Measurements from ENCODE around the gene TMEM120B.

The TMEM120B gene

GRCh38 chr12:121819212-121819949 is 106.8 kb downstream of the TMEM120B start:
- DNase-seq (ENCODE audit: low spot score), result no peak

- no peak for DNase-seq (ENCODE audit: low spot score)
Measured at GRCh38 chr12:121820056-121820455, 107.5 kb downstream of the TMEM120B start.

GRCh38 chr12:121822393-121823100 is 110.0 kb downstream of the TMEM120B start:
- DNase-seq (ENCODE audit: low spot score), result no peak

GRCh38 chr12:121823101-121823726 is 110.7 kb downstream of the TMEM120B start:
- DNase-seq (ENCODE audit: low spot score), result no peak

- DNase-seq (ENCODE audit: low spot score), result no peak
Measured at GRCh38 chr12:121823727-121824115, 111.2 kb downstream of the TMEM120B start.

- no peak for DNase-seq (ENCODE audit: low spot score)
Measured at GRCh38 chr12:121825041-121825523, 112.5 kb downstream of the TMEM120B start.

- DNase-seq (ENCODE audit: low spot score), result no peak
Measured at GRCh38 chr12:121826318-121827150, 114.0 kb downstream of the TMEM120B start.

GRCh38 chr12:121827351-121828099 is 115.0 kb downstream of the TMEM120B start:
- DNase-seq (ENCODE audit: low spot score), result no peak

- no peak for DNase-seq (ENCODE audit: low spot score)
Measured at GRCh38 chr12:121828306-121828705, 115.8 kb downstream of the TMEM120B start.

- no peak for DNase-seq (ENCODE audit: low spot score)
Measured at GRCh38 chr12:121828826-121829225, 116.3 kb downstream of the TMEM120B start.

- DNase-seq (ENCODE audit: low spot score), result no peak
Measured at GRCh38 chr12:121829250-121829918, 116.8 kb downstream of the TMEM120B start.

GRCh38 chr12:121830134-121830533 is 117.6 kb downstream of the TMEM120B start:
- no peak for DNase-seq (ENCODE audit: low spot score)

GRCh38 chr12:121830588-121831265 is 118.2 kb downstream of the TMEM120B start:
- DNase-seq (ENCODE audit: low spot score), result no peak
